HG02623 (cell line): ENCODE measurements around the gene AIF1L.

Source experiments
- ATAC-seq: cut with Tn5 transposase; IDR thresholded peaks from one replicate; pipeline ENCODE4 v1.9.1; 2021; ENCODE audit warnings: moderate library complexity; ENCODE audit not compliant: unreplicated experiment

Gene AIF1L

GRCh38 chr9:131076347-131077195, 19.8 kb upstream of the AIF1L start:
- ATAC-seq: no peak

- no peak for ATAC-seq
Observed at GRCh38 chr9:131078427-131079366, 17.6 kb upstream of the AIF1L start.

GRCh38 chr9:131080589-131080988, 15.7 kb upstream of the AIF1L start:
- ATAC-seq: no peak

DNA sequence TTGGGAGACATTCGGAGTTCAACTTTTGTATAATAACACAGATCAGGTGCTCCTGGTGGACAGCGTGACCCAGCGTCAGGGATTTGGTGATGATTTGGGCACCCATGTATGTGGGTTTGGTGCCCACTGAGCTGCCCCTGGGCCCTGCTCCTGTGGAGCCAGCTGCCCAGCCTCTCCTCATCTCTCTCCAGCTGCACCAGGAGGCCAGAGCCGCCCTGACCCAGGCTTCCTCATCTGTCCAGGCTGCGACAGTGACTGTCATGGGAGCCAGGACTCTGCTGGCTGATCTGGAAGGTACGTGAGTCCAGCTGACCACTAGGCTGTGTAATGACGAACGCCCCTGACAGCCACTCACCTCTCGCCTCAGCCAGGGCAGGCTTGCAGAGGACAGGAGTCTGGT, 14.5 kb upstream of the AIF1L start:
- no peak for ATAC-seq

DNA sequence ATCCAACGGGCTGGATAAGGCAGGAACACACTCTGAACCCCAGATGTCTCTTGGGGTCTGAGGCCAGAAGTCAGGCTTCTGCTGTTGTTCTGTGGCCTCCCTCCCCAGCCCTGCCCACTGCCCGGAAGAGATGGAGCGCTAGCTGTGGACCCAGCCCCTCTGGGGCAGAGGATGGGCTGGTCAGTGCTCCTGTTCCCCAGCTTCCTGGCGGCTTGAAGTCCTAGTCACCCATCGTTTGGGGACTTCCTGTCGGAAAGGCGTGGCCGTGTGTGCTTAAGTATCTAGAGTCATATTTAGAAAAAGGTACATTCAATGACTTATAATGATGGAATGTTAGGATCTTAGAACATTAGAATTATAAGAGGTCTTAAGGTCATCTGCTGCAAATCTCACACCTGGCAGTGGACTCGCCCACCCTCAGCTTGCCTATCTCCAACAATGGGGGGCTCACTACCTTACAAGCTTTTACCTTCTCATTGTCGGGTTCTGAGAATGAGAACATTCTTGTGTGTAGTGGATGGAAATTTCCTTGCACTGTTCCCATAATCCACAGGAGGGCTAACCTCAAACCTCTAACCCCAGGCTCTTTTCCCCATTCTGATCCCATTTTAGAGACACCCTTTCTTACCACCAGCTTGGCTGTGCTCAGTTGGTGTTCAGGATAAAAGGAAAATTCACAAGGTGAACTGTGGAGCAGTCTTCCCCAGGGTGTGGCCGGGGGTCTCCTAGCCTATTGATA, 13.4 kb upstream of the AIF1L start:
- ATAC-seq: no peak

DNA sequence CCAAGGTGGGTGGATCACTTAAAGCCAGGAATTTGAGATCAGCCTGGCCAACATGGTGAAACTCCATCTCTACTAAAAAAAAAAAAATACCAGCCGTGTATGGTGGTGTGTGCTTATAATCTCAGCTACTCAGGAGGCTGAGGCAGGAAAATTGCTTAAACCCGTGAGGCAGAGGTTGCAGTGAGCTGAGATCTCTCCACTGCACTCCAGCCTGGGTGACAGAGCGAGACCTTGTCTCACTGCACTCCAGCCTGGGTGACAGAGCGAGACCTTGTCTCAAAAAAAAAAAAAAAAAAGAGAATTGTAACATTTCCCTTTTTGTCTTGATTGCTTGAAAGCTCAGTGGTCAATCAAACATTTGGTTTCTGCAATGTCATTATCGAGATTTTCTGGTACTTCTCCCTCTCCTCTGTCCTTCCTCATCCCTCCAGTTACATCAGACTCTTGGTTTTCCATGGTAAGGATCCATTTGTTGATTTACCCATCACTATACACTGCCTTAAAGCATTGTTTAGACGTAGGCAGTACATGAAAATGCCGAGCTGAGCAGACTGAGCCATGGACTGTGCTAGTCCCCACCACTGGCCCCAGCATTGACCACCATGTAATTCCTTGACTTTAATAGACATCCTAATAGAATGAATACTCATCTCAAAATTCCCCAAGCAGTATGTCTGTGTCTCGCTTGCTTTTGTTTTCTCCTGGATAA, 11.5 kb upstream of the AIF1L start:
- ATAC-seq: no peak

- no peak for ATAC-seq
Observed at GRCh38 chr9:131085370-131086122, 10.8 kb upstream of the AIF1L start.

GRCh38 chr9:131087354-131087893, 8.9 kb upstream of the AIF1L start:
- no peak for ATAC-seq

DNA sequence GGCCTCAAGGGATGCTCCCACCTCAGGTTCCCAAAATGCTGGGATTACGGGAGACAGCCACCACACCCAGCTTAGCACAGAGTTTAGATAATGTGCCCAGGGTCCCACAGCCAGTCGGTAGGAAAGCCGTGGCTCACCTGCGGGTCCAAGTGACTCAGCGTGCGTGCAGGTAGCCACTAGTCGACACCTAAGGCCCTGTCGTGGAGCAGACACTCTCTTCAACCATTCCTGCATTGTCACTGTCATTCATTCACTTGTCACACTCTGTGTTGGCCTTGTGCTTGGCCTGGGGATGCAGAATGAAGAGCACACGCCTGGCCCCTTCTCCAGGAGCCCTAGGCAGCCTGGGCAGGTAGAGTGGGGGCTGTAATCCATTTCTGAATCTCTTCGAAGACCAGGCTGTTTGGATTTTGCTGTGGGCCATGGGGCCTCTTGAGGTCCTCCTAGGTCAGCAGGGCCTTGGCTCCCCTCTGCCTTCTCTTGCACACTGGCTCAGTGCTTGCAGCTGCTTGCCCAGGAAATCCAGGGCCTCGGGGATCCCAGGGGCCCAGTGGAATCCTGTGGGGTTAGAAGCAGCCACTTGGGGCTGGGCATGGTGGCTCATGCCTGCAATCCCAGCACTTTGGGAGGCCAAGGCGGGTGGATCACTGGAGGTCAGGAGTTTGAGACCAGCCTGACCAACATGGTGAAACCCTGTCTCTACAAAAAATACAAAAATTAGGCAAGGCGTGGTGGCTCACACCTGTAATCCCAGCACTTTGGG, 6.1 kb upstream of the AIF1L start:
- no peak for ATAC-seq

DNA sequence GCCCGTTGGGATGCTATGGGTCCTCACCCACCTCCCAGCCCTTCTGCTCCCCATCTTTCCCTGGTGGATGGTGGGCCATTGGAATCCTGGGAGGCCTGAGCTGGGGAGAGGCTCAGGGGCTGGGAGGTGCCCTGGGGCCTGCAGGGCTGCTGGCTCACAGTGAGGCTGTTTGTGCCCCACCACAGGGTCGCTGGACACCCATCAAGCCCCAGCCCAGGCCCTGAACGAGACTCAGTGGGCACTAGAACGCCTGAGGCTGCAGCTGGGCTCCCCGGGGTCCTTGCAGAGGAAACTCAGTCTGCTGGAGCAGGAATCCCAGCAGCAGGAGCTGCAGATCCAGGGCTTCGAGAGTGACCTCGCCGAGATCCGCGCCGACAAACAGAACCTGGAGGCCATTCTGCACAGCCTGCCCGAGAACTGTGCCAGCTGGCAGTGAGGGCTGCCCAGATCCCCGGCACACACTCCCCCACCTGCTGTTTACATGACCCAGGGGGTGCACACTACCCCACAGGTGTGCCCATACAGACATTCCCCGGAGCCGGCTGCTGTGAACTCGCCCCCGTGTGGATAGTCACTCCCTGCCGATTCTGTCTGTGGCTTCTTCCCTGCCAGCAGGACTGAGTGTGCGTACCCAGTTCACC, 4.9 kb upstream of the AIF1L start:
- ATAC-seq: no peak

DNA sequence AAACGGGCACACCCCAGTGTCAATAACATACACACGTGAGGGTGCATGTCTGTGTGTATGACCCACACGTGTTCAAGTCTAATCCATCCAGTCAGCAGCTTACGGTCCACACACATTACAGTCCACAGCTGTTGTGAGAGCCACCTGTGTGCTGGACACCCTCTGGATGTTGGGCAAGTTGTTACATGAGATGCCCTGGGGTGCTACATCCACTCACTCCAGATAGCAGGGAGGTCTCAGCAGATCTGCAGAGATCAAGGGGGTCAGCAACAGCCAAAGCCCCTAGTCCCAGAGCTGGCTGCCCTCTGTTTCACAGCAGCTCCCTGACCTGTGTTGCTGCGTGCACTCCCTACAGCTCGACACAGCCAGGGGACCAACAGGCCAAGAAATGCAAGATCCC, 4.3 kb upstream of the AIF1L start:
- ATAC-seq: no peak

- ATAC-seq: no peak
Observed at GRCh38 chr9:131092548-131093440, 3.5 kb upstream of the AIF1L start.

DNA sequence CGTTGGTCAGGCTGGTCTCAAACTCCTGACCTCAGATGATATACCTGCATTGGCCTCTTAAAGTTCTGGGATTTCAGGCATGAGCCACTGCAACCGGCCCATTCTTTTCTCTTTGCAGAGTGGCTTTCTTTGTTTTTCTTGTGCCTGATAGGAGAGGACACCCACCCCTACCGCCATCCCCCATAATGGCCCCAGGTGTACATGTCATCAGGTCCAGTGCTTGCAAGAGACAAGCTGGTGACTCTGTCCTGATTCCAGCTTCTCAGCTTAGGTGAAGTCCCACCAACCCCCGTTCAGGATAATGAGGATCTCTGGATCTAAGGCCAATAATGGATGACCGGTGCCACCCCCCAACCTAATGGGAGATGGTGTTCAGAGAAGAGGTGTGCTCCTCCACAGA, 2.3 kb upstream of the AIF1L start:
- no peak for ATAC-seq

DNA sequence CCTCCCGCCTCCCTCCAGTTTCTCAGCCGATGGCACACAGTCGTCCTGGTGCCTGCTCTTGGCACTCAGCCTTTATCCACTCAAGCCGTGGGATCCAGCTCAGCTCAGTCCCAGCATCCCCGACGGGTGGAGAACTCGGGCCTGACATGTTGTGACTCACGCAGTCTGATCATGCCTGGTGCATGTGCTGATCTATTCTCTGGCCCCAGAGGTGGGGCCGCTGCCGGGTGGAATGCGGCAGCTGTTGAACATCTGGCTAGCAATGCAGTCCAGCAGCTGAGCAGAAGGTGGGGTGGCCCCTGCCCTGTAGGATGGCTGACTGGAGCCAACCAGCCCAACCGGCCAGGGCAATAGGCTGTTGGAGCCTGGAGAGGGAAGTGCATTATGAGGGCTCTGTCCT, 1.7 kb upstream of the AIF1L start:
- ATAC-seq: no peak

GRCh38 chr9:131095666-131096268, 564 bp upstream of the AIF1L start:
- ATAC-seq: no peak

GRCh38 chr9:131097126-131097947, 1.0 kb downstream of the AIF1L start:
- ATAC-seq: no peak
